NCI-H146 treated with DMSO at 0.1 percent for 48 hours (cell line): ENCODE measurements around the gene PCBP2.
"Not testable (repeated sequence)": the region's sequence is repeated elsewhere in the genome, so short reads cannot be mapped to it uniquely, and the experiment has no call there.

Experiments used
- DNase-seq: peaks from one replicate; lab custom pipeline; 2025; ENCODE audit not compliant: unreplicated experiment; lab: John Stamatoyannopoulos, UW

PCBP2 gene

GRCh38 chr12:53472056-53472582, 20.2 kb downstream of the PCBP2 start:
- no peak for DNase-seq

GRCh38 chr12:53474077-53474476, 22.2 kb downstream of the PCBP2 start:
- no peak for DNase-seq

GRCh38 chr12:53474819-53475218, 22.9 kb downstream of the PCBP2 start:
- DNase-seq = no peak

GRCh38 chr12:53476769-53477209, 24.9 kb downstream of the PCBP2 start:
- DNase-seq = no peak

- DNase-seq = no peak
Measured at GRCh38 chr12:53478865-53479264, 27.0 kb downstream of the PCBP2 start.

GRCh38 chr12:53479331-53479730, 27.4 kb downstream of the PCBP2 start:
- DNase-seq = no peak

- no peak for DNase-seq
Measured at GRCh38 chr12:53480491-53481442, 28.9 kb downstream of the PCBP2 start.

- DNase-seq = not testable (repeated sequence)
Measured at GRCh38 chr12:53481458-53481857, 29.6 kb downstream of the PCBP2 start.

- DNase-seq = no peak
Measured at GRCh38 chr12:53481939-53482586, 30.2 kb downstream of the PCBP2 start.

GRCh38 chr12:53482626-53483168, 30.8 kb downstream of the PCBP2 start:
- no peak for DNase-seq

GRCh38 chr12:53483225-53483978, 31.5 kb downstream of the PCBP2 start:
- no peak for DNase-seq

GRCh38 chr12:53483979-53484377, 32.1 kb downstream of the PCBP2 start:
- DNase-seq = no peak

- DNase-seq = no peak
Measured at GRCh38 chr12:53484686-53485575, 33.0 kb downstream of the PCBP2 start.

- DNase-seq = no peak
Measured at GRCh38 chr12:53485955-53486735, 34.2 kb downstream of the PCBP2 start.

GRCh38 chr12:53486736-53487487, 35.0 kb downstream of the PCBP2 start:
- DNase-seq = no peak

- no peak for DNase-seq
Measured at GRCh38 chr12:53489242-53489864, 37.5 kb downstream of the PCBP2 start.

- no peak for DNase-seq
Measured at GRCh38 chr12:53492188-53492587, 40.3 kb downstream of the PCBP2 start.
